Epithelial cell of esophagus (primary cell): ENCODE results near the gene ATXN1L.
"Not testable (repeated sequence)": the region's sequence is repeated elsewhere in the genome, so short reads cannot be mapped to it uniquely, and the experiment has no call there.

Experiments used
- DNase-seq: peaks from one replicate; pipeline ENCODE4 v3.0.0; 2010; ENCODE audit warnings: low read depth
- H3K4me3 ChIP-seq: 2 replicates; pipeline ENCODE4 v1.5.1; 2011; ENCODE audit warnings: mild to moderate bottlenecking, low read length, control low read depth
- CTCF ChIP-seq: IDR thresholded peaks from 2 replicates; pipeline ENCODE4 v1.5.1; 2011; ENCODE audit warnings: low read depth, mild to moderate bottlenecking, low read length, control low read depth, inconsistent platforms; ENCODE audit not compliant: insufficient read depth; ENCODE audit errors: missing control alignments

ATXN1L gene

DNA sequence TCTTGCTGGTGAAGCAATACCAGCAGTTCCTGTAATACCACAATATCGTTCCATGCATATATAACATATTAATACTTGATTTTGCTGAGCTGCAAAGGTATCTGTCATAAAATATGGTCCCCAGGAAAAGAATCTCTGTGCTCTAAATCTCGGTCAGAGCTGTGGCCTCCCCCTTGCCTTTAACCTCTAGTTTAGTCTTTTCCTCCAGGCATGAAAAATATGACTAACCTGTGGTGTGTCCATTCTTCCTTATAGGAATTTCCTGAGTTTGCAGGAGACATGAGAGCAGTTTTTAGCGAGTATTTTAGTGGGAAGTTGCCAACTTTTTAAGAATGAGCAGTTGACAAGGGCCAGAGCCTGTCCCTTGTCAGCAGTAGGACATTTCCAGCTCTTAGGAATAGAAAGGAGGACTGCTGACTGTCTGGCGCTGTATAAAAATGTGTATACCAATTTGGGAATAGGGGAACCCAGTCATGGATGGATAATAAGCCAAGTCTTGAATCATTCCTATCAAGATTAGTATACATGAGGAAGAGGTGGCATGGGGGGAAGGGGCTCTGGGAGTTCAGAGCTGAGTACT is 8.7 kb downstream of the ATXN1L start:
- no peak overlapping the region for H3K4me3 ChIP-seq
- DNase-seq, result peak; percentile 17
- TF ChIP-seq CTCF, result no peak

GRCh38 chr16:71855937-71856662 is 10.3 kb downstream of the ATXN1L start:
- no peak for TF ChIP-seq CTCF

GRCh38 chr16:71859762-71860521 is 14.2 kb downstream of the ATXN1L start:
- no peak for TF ChIP-seq CTCF
- DNase-seq, result no peak
- no peak overlapping the region for H3K4me3 ChIP-seq

More at GRCh38 chr16:71855937-71856662, 10.3 kb downstream of the ATXN1L start:
- H3K4me3 ChIP-seq, result no peak overlapping the region
- no peak for DNase-seq

- no peak for TF ChIP-seq CTCF
- DNase-seq, result no peak
- H3K4me3 ChIP-seq, result no peak overlapping the region
These were observed 18.2 kb downstream of the ATXN1L start for GRCh38 chr16:71863995-71864394.

- H3K4me3 ChIP-seq, result no peak overlapping the region
- no peak for DNase-seq
- TF ChIP-seq CTCF, result no peak
These were observed 19.5 kb downstream of the ATXN1L start for GRCh38 chr16:71865173-71865863.

GRCh38 chr16:71867175-71867574 is 21.4 kb downstream of the ATXN1L start:
- not testable (repeated sequence) for H3K4me3 ChIP-seq, DNase-seq

- no peak overlapping the region for H3K4me3 ChIP-seq
- no peak for TF ChIP-seq CTCF
- DNase-seq, result no peak
These were observed 22.2 kb downstream of the ATXN1L start for GRCh38 chr16:71867939-71868338.
